ENCODE measurements around the gene TTLL6. TPM values are rescaled to one million over a fixed set of nuclear protein-coding genes. Genes with fewer than 3 reads are reported as not detected.

TTLL6 gene
- total RNA-seq, 1 experiment from 2014 or later = 0.60 TPM

GRCh38 chr17:48760411-48760810 lies 56.6 kb downstream of the TTLL6 start:
- no peak for DNase-seq (ENCODE audit: low read depth)

- no peak for DNase-seq (ENCODE audit: low read depth)
Observed at GRCh38 chr17:48759288-48759687, 57.7 kb downstream of the TTLL6 start.

GRCh38 chr17:48757524-48757961 lies 59.5 kb downstream of the TTLL6 start:
- DNase-seq (ENCODE audit: low read depth) = no peak

GRCh38 chr17:48756830-48757251 lies 60.2 kb downstream of the TTLL6 start:
- DNase-seq (ENCODE audit: low read depth) = no peak

- DNase-seq (ENCODE audit: low read depth) = no peak
Observed at GRCh38 chr17:48755356-48755755, 61.7 kb downstream of the TTLL6 start.

GRCh38 chr17:48754500-48755261 lies 62.3 kb downstream of the TTLL6 start:
- DNase-seq (ENCODE audit: low read depth) = peak; percentile 15

- peak; percentile 56 for DNase-seq (ENCODE audit: low read depth)
Observed at GRCh38 chr17:48753794-48754499, 63.1 kb downstream of the TTLL6 start.

GRCh38 chr17:48752399-48753288 lies 64.4 kb downstream of the TTLL6 start:
- no peak for DNase-seq (ENCODE audit: low read depth)

- no peak for DNase-seq (ENCODE audit: low read depth)
Observed at GRCh38 chr17:48751733-48752398, 65.2 kb downstream of the TTLL6 start.

GRCh38 chr17:48751172-48751571 lies 65.9 kb downstream of the TTLL6 start:
- DNase-seq (ENCODE audit: low read depth) = no peak

GRCh38 chr17:48749621-48750553 lies 67.1 kb downstream of the TTLL6 start:
- no peak for DNase-seq (ENCODE audit: low read depth)

GRCh38 chr17:48748718-48749566 lies 68.1 kb downstream of the TTLL6 start:
- DNase-seq (ENCODE audit: low read depth) = no peak

GRCh38 chr17:48747445-48748363 lies 69.3 kb downstream of the TTLL6 start:
- no peak for DNase-seq (ENCODE audit: low read depth)

- DNase-seq (ENCODE audit: low read depth) = no peak
Observed at GRCh38 chr17:48746916-48747444, 70.0 kb downstream of the TTLL6 start.

- DNase-seq (ENCODE audit: low read depth) = no peak
Observed at GRCh38 chr17:48745381-48746275, 71.4 kb downstream of the TTLL6 start.

- DNase-seq (ENCODE audit: low read depth) = no peak
Observed at GRCh38 chr17:48740537-48740936, 76.5 kb downstream of the TTLL6 start.
